K562 (cell line): Measurements from ENCODE around the gene NOVA1. TPM values are rescaled to one million over a fixed set of nuclear protein-coding genes. Genes with fewer than 3 reads are reported as not detected.

Experiments
- ATAC-seq: fragments of 200-7000 bp; cut with Tn5 transposase; 3 replicates; pipeline ENCODE4 v1.9.1; 2020; ENCODE audit warnings: moderate library complexity
- BruUV-seq: library from RNA; stranded (reverse); fragments of 400-500 nt; replicated peaks from 2 replicates; lab custom pipeline; 2021; lab: Mats Ljungman, UMichigan
- CTCF ChIA-PET: fragments of 300-600 bp; formaldehyde crosslinking; extraction: SDS; loops from one replicate; lab custom pipeline; 2021; ENCODE audit warnings: low intra/inter-chr PET ratio; lab: Yijun Ruan, JAX
- POLR2A ChIA-PET: fragments of 300-600, 350-650 bp; sonication (Branson Sonifier 250); formaldehyde crosslinking; extraction: SDS; loops from one replicate; lab custom pipeline; 2021; ENCODE audit warnings: antibody characterized with exemption, inconsistent platforms; lab: Yijun Ruan, JAX
- DNase-seq, 4 experiments: peaks; one replicate each; pipeline versions ENCODE4 v3.0.0 to v3.0.0-alpha.2; 2011 to 2018; ENCODE audit warnings: low spot score in 3 of 4, mixed read lengths in 3 of 4; ENCODE audit errors: extremely low read depth in 1 of 4
- FAIRE-seq: peaks from 2 replicates; lab custom pipeline; 2011; peaks lifted over from hg19 to GRCh38; lab: Jason Lieb, UNC
- H2AFZ ChIP-seq: 2 replicates; pipeline ENCODE4 v1.6.0; 2011; ENCODE audit warnings: low read depth, low read length, control low read depth, inconsistent platforms
- H3K27ac ChIP-seq: fragments of 200-600 bp; 3 replicates; pipeline ENCODE4 v1.8.0; 2011; ENCODE audit warnings: low read depth, mild to moderate bottlenecking, control low read depth, inconsistent platforms, low read length, moderate library complexity, mixed read lengths; ENCODE audit errors: extremely low read depth
- H3K27me3 ChIP-seq, 2 experiments: fragments of 300-600 bp in 1 of 2; 2 replicates in 1 of 2; 3 replicates in 1 of 2; pipeline versions ENCODE4 v1.6.0 to v1.8.0; 2011; ENCODE audit warnings: inconsistent platforms in 2 of 2, low read length in 2 of 2, mild to moderate bottlenecking in 1 of 2, mixed read lengths in 1 of 2, moderate library complexity in 1 of 2; ENCODE audit not compliant: control insufficient read depth in 2 of 2, insufficient read depth in 2 of 2
- H3K36me3 ChIP-seq: fragments of 300-600 bp; 3 replicates; pipeline ENCODE4 v1.8.0; 2011; ENCODE audit warnings: mild to moderate bottlenecking, low read length, inconsistent platforms; ENCODE audit not compliant: control insufficient read depth, insufficient read depth
- H3K4me1 ChIP-seq, 2 experiments: fragments of 200-600 bp in 1 of 2; replicated peaks in 1 of 2; 2 replicates in 1 of 2; 3 replicates in 1 of 2; pipeline versions ENCODE4 v1.5.1 to v1.8.0; 2011; ENCODE audit warnings: inconsistent platforms in 2 of 2, low read length in 2 of 2, mild to moderate bottlenecking in 1 of 2, mixed read lengths in 1 of 2, moderate library complexity in 1 of 2; ENCODE audit not compliant: control insufficient read depth in 2 of 2, insufficient read depth in 2 of 2
- H3K4me2 ChIP-seq: 2 replicates; pipeline ENCODE4 v1.6.1; 2011; ENCODE audit warnings: low read length, control low read depth, inconsistent platforms, mixed read lengths; ENCODE audit not compliant: insufficient read depth
- H3K4me3 ChIP-seq: fragments of 200-600 bp; sonication (generic), shearing (Covaris generic); 2 replicates; pipeline ENCODE4 v1.5.1; 2016; ENCODE audit warnings: control low read depth, inconsistent platforms
- H3K79me2 ChIP-seq: fragments of 200-600 bp; 3 replicates; pipeline ENCODE4 v1.8.0; 2011; ENCODE audit warnings: low read length, inconsistent platforms; ENCODE audit not compliant: control insufficient read depth, insufficient read depth
- H3K9ac ChIP-seq, 2 experiments: 2 replicates each; pipeline versions ENCODE4 v1.6.0 to v1.6.1; 2011; ENCODE audit warnings: low read depth in 2 of 2, low read length in 2 of 2, control low read depth in 1 of 2, inconsistent platforms in 1 of 2, mild to moderate bottlenecking in 1 of 2, mixed read lengths in 1 of 2; ENCODE audit not compliant: insufficient read depth in 1 of 2
- H3K9me1 ChIP-seq: one replicate; pipeline ENCODE4 v1.6.0; 2011; ENCODE audit warnings: inconsistent platforms, mild to moderate bottlenecking, low read length, moderate library complexity; ENCODE audit not compliant: control insufficient read depth, insufficient read depth
- H3K9me3 ChIP-seq: replicated peaks from 2 replicates; pipeline ENCODE4 v1.5.1; 2011; ENCODE audit warnings: low read depth, low read length, inconsistent platforms; ENCODE audit not compliant: control insufficient read depth, insufficient read depth
- H4K20me1 ChIP-seq: replicated peaks from 2 replicates; pipeline ENCODE4 v1.6.1; 2011; ENCODE audit warnings: low read length, inconsistent platforms, mixed read lengths; ENCODE audit not compliant: control insufficient read depth, insufficient read depth
- C11orf30 ChIP-seq: fragments of 450-650 bp; IDR thresholded peaks from 2 replicates; pipeline ENCODE4 v1.6.1; 2016; ENCODE audit warnings: low read depth, mild to moderate bottlenecking
- EZH2 ChIP-seq: IDR thresholded peaks from 2 replicates; pipeline ENCODE4 v1.6.1; 2012; ENCODE audit warnings: low read depth, mild to moderate bottlenecking, inconsistent platforms, low read length, borderline replicate concordance
- HCFC1 ChIP-seq: IDR thresholded peaks from 2 replicates; pipeline ENCODE4 v1.6.1; 2012; ENCODE audit warnings: low read depth, low read length, improper control_type of control experiment
- HNRNPH1 ChIP-seq: fragments of 200-400 bp; formaldehyde crosslinking; optimal IDR thresholded peaks from 2 replicates; pipeline ENCODE3; 2017; ENCODE audit warnings: low read depth, mild to moderate bottlenecking, low read length, moderate library complexity
- IFI16 ChIP-seq: fragments of 250-450 bp; sonication (Bioruptor Pico); IDR thresholded peaks from 2 replicates; pipeline ENCODE4 v2.1.2; 2022; ENCODE audit warnings: mild to moderate bottlenecking, inconsistent platforms
- NR2C2 ChIP-seq, 2 experiments: fragments of 200-800 bp in 1 of 2; sonication (Bioruptor generic) in 1 of 2; sonication (generic) in 1 of 2; formaldehyde crosslinking in 1 of 2; IDR thresholded peaks; 2 replicates each; pipeline versions ENCODE4 v1.6.1 to v1.8.0; 2016 to 2022; ENCODE audit warnings: mild to moderate bottlenecking in 1 of 2, missing compliant biosample characterization in 1 of 2, missing genetic modification characterization in 1 of 2, missing genetic modification reagents in 1 of 2
- POLR2AphosphoS5 ChIP-seq: IDR thresholded peaks from 2 replicates; pipeline ENCODE4 v1.6.1; 2011; ENCODE audit warnings: mild to moderate bottlenecking, low read depth, low read length, moderate library complexity; ENCODE audit not compliant: control insufficient read depth, insufficient read depth
- PTBP1 ChIP-seq: fragments of 200-400 bp; formaldehyde crosslinking; IDR thresholded peaks from 2 replicates; pipeline ENCODE4 v1.6.1; 2017; ENCODE audit warnings: low read depth, low read length
- PTRF ChIP-seq: fragments of 450-650 bp; IDR thresholded peaks from 2 replicates; pipeline ENCODE4 v1.6.1; 2016; ENCODE audit warnings: mild to moderate bottlenecking, missing genetic modification characterization, missing compliant biosample characterization
- RNF2 ChIP-seq: sonication (generic); IDR thresholded peaks from 2 replicates; pipeline ENCODE4 v1.6.1; 2016
- SMAD3 ChIP-seq: fragments of 450-650 bp; formaldehyde crosslinking; conservative IDR thresholded peaks from 2 replicates; pipeline ENCODE4 v1.4.0; 2020; ENCODE audit warnings: mild to moderate bottlenecking
- SNIP1 ChIP-seq: fragments of 450-650 bp; IDR thresholded peaks from 2 replicates; pipeline ENCODE4 v1.7.1; 2017; ENCODE audit warnings: low read depth, mild to moderate bottlenecking
- TCF7L2 ChIP-seq: fragments of 150-350 bp; IDR thresholded peaks from 2 replicates; pipeline ENCODE4 v1.6.1; 2016; ENCODE audit warnings: low read depth, mild to moderate bottlenecking, low read length, moderate library complexity
- ZNF212 ChIP-seq: fragments of 450-650 bp; formaldehyde crosslinking; IDR thresholded peaks from 2 replicates; pipeline ENCODE4 v1.4.0; 2020; ENCODE audit warnings: mild to moderate bottlenecking
- ZNF57 ChIP-seq: fragments of 450-650 bp; formaldehyde crosslinking; IDR thresholded peaks from 2 replicates; pipeline ENCODE4 v1.4.0; 2020; ENCODE audit warnings: mild to moderate bottlenecking, moderate library complexity
- ZNF707 ChIP-seq: fragments of 250-450 bp; sonication (Bioruptor Pico); conservative IDR thresholded peaks from 2 replicates; pipeline ENCODE4 v1.8.0; 2022; ENCODE audit warnings: inconsistent platforms, mild to moderate bottlenecking, moderate library complexity
- whole genome bisulfite sequencing: fragments of 100-300 bp; shearing (Covaris generic); methylation state at CpG from one replicate; pipeline ENCODE4 v1.1.6; 2016; ENCODE audit warnings: low coverage, mixed read lengths; ENCODE audit not compliant: insufficient coverage; ENCODE audit errors: missing lambda C conversion rate; 5-methylcytosine and 5-hydroxymethylcytosine counted together
- in situ Hi-C: fragments of 300-500 bp; cut with MboI; formaldehyde crosslinking; loops from 4 replicates; pipeline ENCODE4 v1.15.0; 2018; ENCODE audit warnings: inconsistent platforms, mixed read lengths
- intact Hi-C: fragments of 100-400 bp; cut with micrococcal nuclease; formaldehyde crosslinking; loops from 2 replicates; pipeline ENCODE4 v1.14.2; 2022
- polyA plus RNA-seq, 8 experiments: library from polyadenylated mRNA; depleted of rRNA in 4 of 8; stranded (reverse) in 5 of 8; unstranded in 3 of 8; fragments of >200 nt; fragmentation: Nextera tagmentation in 2 of 8; fragmentation: Illumina TruSeq in 1 of 8; extraction: Ambion mirVana in 2 of 8; extraction: Trizol in 1 of 8; gene quantifications; 2 replicates each; pipeline versions ENCODE4 v1.2.1 to v1.2.3, GENCODE V29; 2011 to 2014; ENCODE audit warnings: inconsistent platforms in 1 of 8, missing spikeins in 1 of 8
- total RNA-seq, 7 experiments: library from RNA; depleted of rRNA in 6 of 7; stranded (reverse); fragments of >200 nt in 6 of 7; fragmentation: Illumina TruSeq in 2 of 7; extraction: Trizol in 2 of 7; gene quantifications; 2 replicates each; pipeline versions ENCODE4 v1.2.1 to v1.2.3, GENCODE V29; 2011 to 2021; ENCODE audit warnings: low replicate concordance in 1 of 7
- TF ChIP-seq, protein P1 (sequence below): sonication (generic); formaldehyde crosslinking; IDR thresholded peaks from 2 replicates; pipeline ENCODE4 v1.8.0; 2022; ENCODE audit warnings: missing genetic modification reagents, mild to moderate bottlenecking, moderate library complexity, borderline replicate concordance
- TF ChIP-seq, protein P2 (sequence below): fragments of 250-450 bp; sonication (Bioruptor Pico); IDR thresholded peaks from 2 replicates; pipeline ENCODE4 v1.5.0; 2020; ENCODE audit warnings: mild to moderate bottlenecking, borderline replicate concordance

The NOVA1 gene
- total and polyA plus RNA-seq, 9 of the 15 experiments (the other 6 are each of a cell fraction or from before 2014, with no cell fraction given), result 0.01 TPM; not detected in 8

DNA sequence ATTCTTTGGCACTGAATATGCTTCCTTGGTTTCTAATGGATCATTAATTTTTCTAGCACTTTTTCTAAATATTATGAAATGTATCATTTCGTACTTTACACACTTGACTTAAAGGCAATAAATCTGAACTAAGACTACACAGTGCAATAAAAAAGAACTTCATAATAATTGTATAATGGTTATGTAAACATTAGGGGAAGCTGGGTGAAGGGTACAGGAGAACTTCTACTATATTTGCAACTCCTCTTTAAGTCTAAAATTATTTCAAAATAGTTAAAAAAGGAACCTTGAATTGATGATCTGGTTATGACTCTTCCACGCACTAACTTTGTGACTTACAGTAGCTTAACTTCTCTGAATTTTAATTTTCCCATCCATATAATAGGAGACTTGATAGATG lies 5.1 kb upstream of the NOVA1 start (continued):
- TF ChIP-seq PTRF (tag), result no peak
- no peak for TF ChIP-seq PTBP1

DNA sequence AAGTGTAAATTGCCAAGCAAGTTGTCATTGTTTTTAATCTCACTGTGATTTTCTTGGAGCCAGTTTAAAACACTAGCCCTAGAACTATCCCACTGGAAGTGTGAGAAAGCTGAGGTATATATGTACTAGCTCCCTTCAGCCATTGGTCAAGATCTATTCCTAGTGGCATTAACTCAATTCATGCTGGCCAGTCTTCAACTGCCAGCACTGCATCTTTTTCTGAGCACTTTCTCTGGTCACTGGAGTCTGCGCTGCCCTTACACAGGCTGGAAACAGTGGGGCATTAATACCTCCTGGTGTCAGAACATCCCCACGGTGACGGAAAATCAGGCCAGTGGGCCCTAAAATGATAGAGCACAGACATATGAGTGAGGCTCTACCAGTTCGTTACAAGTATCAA lies 4.0 kb upstream of the NOVA1 start:
- DNase-seq (no peak), ATAC-seq (no peak), FAIRE-seq (no peak)
- H3K9me3 ChIP-seq, result no peaks in the 10 kb centered on the region
- WGBS, result 0% methylated on average over 4 of the region's 4 CpGs
- TF ChIP-seq ZNF707 (CRISPR knock-in tag) (no peak), HCFC1 (no peak), C11orf30 (no peak), EZH2 (no peak), RNF2 (no peak), ZNF57 (no peak), SMAD3 (CRISPR knock-in tag) (no peak), IFI16 (CRISPR knock-in tag) (no peak), SNIP1 (no peak), TCF7L2 (no peak), ZNF212 (no peak), HNRNPH1 (no peak), POLR2AphosphoS5 (no peak), NR2C2 (CRISPR knock-in tag; IDR thresholded peaks at IDR 0.05) (no peak), NR2C2 (tag; IDR thresholded peaks at IDR 0.05) (no peak)
- TF ChIP-seq, protein P1, sequence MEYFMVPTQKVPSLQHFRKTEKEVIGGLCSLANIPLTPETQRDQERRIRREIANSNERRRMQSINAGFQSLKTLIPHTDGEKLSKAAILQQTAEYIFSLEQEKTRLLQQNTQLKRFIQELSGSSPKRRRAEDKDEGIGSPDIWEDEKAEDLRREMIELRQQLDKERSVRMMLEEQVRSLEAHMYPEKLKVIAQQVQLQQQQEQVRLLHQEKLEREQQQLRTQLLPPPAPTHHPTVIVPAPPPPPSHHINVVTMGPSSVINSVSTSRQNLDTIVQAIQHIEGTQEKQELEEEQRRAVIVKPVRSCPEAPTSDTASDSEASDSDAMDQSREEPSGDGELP (CRISPR knock-in tag), result no peak
- TF ChIP-seq, protein P2, sequence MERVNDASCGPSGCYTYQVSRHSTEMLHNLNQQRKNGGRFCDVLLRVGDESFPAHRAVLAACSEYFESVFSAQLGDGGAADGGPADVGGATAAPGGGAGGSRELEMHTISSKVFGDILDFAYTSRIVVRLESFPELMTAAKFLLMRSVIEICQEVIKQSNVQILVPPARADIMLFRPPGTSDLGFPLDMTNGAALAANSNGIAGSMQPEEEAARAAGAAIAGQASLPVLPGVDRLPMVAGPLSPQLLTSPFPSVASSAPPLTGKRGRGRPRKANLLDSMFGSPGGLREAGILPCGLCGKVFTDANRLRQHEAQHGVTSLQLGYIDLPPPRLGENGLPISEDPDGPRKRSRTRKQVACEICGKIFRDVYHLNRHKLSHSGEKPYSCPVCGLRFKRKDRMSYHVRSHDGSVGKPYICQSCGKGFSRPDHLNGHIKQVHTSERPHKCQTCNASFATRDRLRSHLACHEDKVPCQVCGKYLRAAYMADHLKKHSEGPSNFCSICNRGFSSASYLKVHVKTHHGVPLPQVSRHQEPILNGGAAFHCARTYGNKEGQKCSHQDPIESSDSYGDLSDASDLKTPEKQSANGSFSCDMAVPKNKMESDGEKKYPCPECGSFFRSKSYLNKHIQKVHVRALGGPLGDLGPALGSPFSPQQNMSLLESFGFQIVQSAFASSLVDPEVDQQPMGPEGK (CRISPR knock-in tag), result no peak
- ChIA-PET POLR2A (no interaction called here), CTCF (no interaction called here)
- H3K4me1 ChIP-seq, result peaks cover 0 to 3% of the 10 kb centered on the region in 2 experiments; a peak in 1 of 5 replicates
- no peak overlapping the region for H3K27ac ChIP-seq
- no peaks in the 10 kb centered on the region for H4K20me1 ChIP-seq
- no peaks in the 10 kb centered on the region for H3K79me2 ChIP-seq
- intact Hi-C loops, result no loop called here
- H2AFZ ChIP-seq, result no peak overlapping the region
- no peak overlapping the region for H3K4me3 ChIP-seq
- BruUV-seq, result no TSS peak
- H3K9ac ChIP-seq, result no peak overlapping the region
- no peaks in the 10 kb centered on the region for H3K9me1 ChIP-seq
- H3K36me3 ChIP-seq, result no peaks in the 10 kb centered on the region
- in situ Hi-C loops, result no loop called here
- no peaks in the 10 kb centered on the region for H3K27me3 ChIP-seq
- H3K4me2 ChIP-seq, result no peak overlapping the region
